HG03135 (cell line): ENCODE measurements around the gene ART4.

Experiments
- ATAC-seq: cut with Tn5 transposase; IDR thresholded peaks from one replicate; pipeline ENCODE4 v1.9.1; 2021; ENCODE audit warnings: mild to moderate bottlenecking, moderate library complexity; ENCODE audit not compliant: unreplicated experiment

Gene ART4

GRCh38 chr12:14811486-14811885, 31.8 kb downstream of the ART4 start:
- ATAC-seq = no peak

- ATAC-seq = no peak
Observed at GRCh38 chr12:14810953-14811483, 32.3 kb downstream of the ART4 start.

DNA sequence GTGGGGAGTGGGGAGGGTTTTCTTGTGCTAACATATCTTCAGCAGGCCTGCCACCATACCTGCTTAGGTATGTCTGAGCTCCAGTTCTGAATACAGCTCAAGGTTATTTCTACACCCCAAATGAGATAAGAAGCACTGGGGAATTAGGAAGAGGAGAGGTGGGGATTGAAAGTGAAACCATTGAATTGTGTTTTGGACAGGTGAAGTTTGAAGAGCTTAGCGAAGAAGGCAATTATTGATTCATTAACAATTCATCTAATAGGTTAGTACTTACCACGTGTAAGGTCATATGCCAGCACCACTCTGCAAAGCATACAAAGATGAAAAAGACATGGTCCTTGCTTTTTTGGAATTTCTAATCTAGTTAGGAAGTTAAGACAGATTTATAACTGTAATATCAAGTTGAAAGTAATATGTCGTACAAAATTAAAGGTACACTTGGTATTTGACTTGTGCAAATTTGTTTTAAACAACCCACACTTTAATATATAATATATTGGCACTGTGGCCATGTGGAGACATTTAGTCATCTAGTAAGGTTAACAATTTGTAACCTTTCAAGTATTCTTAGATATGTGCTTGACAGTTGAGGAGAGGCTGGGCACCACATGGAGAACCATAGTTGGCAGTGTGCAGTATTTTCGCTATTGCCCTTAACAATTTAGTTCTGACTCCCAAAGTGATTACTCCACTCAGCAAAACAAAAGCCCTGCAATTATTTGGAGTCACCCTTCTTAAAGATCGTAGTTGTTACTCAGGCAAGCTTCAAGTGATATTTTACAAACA, 33.0 kb downstream of the ART4 start:
- no peak for ATAC-seq

DNA sequence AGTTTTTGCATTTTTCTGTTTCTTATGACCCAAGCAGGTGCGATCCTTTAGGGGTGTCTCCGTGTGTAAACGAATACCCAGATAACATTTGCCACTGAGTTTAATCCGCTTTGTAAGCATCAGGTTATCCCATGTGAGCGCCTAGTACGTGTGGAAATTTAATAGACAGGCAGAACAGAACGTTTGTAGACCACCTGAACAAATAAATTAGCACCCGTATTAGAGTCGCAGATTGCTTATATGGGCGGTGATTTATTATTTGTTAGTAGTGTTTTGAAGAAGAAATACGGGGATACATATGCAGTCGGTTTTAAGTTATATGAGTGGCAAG, 39.5 kb downstream of the ART4 start:
- peak; percentile 6 for ATAC-seq

GRCh38 chr12:14803011-14803829, 40.1 kb downstream of the ART4 start, which contains the start of the genes C12orf60 and WBP11:
Gene C12orf60, plus strand, starts transcription at chr12:14803670. Its CDS starts 19,266 bp downstream, at chr12:14822936.
Gene WBP11, minus strand, starts transcription at chr12:14803478. Its CDS starts 2,095 bp downstream, at chr12:14801383.
- ATAC-seq = peak; percentile 100

DNA sequence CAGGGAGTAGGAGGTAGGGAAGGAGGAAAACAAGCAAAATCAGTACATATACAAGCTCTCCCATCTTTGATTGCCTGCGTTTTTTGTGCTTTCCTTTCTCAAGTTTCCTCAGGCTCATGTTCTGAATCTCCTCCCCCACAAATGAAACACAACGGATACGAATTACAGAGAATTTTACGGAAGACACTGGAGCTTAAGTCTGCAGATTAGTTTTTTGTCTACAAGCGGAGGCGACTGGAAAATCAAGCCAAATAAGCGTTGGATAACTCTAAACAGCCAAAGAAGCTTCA, 40.7 kb downstream of the ART4 start:
- no peak for ATAC-seq

DNA sequence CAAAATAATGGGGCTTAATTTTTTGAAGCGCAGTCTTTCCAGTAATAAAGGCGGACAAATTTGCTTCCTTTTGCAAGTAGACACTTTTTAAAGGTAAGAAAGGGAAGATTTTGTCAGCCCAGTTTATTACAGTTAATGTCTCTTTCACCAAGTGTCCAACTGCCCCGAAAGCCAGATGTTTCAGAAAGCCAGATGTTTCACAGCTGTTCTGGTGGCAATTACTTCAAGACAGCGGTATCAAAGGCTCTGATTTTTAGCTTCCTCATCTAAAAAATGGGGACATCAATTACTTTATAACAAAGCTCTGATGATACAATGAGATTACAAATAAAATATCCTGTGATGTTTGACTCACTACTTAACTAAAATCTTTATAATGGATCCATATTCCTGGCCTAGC, 41.1 kb downstream of the ART4 start:
- ATAC-seq = no peak

DNA sequence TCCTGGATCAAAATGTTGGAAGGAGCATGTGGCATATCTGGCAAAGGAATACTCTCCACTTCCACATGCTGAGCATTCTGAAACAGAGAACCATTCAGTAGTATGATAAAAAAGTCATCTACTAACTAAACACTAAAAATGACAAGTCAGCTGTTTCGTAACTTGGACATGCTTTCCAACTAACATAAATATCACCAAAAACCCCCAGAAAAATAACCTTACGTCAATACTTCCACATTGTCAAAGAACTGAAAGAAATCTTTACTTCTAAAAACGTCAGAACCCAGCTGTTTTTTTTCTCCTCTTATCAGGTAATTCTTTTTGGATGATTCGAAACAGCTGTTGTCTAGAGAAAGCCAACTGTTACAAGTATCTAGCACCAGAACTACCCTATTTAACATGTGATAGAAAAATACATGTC, 48.3 kb downstream of the ART4 start:
- no peak for ATAC-seq

DNA sequence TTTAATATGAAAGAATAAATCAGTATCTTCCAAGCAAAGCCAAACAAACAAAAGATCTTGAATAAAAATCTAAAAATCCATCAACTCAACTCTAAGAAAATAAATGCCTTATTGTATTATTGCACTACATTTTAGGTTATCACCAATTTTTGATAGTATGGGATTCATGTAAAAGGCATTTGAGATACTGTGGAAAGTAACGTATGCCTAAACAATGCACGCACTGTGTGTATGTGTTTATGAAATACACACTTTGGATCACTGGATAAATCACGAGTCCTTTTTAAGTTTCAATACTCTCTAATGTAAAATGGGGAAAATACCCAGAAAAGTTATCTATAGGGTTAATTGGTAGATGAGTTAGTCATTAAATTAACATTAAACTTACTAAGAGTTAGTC, 57.8 kb downstream of the ART4 start:
- ATAC-seq = no peak

DNA sequence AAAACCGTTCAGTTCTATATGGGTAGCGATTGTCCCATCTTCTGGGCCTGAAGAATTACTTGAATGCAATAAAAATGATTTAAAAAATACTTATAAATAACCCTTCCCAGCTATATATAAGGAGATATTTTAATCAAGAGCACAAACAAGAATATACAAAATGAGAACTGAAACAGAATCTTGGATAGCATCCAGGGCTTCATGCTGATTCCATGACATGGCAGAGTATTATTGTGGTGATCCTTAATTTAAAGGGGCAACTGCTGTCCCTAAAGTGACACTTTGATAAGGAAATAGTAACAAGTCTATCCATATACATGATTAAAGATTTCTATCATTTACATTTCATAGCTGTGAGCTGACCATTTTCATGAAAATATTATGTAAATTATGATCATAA, 58.9 kb downstream of the ART4 start:
- no peak for ATAC-seq

- ATAC-seq = no peak
Observed at GRCh38 chr12:14782756-14783155, 60.6 kb downstream of the ART4 start.

GRCh38 chr12:14781563-14781962, 61.8 kb downstream of the ART4 start:
- ATAC-seq = no peak

- ATAC-seq = no peak
Observed at GRCh38 chr12:14780859-14781258, 62.5 kb downstream of the ART4 start.

DNA sequence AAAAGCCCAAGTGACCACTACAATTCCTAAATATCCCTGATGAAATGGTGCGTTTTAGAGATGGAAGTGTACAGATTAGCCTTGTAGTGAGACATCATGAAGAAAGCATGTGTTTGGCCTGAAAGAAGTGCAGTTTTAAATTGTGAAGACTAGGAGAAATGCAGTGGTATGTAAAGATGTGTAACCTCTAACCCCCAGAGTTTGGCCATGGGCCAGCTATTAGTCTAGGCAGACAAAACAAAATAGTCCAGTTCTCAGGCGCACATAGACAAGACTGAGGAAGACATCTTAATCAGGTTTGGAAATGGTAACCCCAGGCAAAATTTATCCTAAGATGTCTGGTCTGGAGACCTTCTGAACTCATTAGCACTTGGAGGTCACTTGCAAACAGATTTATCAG, 63.5 kb downstream of the ART4 start:
- no peak for ATAC-seq

DNA sequence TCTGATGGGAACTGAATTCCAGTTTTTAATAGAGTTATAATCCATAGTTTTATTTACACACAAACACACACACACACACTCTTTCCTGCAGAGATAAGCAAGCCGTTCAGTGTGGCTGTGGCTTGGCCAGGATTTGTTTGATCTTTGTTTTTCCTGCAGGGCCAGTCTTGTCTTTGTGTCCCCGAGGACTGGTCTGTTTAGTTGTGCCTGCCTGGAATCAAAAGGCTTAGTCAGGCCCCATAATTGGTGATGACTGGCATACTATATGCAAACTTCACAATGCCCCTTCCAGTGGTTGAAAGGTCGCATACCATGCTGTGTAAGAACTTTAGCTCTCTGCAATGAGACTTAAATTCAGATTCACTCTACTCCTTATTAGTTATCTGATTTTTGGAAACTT, 66.1 kb downstream of the ART4 start:
- ATAC-seq = no peak

DNA sequence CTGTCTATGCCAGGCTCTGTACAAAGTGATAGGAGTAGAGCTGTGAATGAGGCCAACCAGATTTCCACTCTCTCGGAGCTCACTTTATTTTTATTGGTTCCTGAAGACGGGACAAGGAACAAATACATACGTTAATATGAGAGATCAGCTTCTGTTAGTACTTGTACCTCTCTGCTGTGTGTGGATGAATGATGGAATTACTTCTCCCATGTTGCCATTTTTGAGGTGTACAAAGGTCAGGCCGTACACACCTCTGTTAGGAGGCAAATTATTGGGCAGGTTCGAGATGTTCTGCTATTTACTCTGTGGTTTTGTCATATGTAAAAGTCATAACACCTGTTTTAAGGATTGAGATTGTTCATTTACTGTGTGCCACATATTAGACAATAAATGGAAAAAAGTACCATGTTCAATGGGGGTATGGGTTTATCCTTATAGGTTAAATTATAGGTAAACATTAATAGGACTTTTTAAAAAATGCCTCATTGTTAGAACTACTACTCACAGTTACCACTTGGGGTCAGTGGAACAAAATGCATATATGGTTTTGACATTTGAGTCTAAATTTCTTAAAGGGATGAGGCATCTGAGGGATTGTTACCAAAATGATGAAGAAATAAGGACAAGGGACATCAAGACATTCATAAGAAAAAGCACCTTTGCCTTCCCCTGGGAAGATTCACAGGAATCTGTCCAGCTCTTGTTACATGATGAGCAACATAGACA, 66.9 kb downstream of the ART4 start:
- ATAC-seq = no peak

- ATAC-seq = no peak
Observed at GRCh38 chr12:14775636-14775980, 67.7 kb downstream of the ART4 start.
